NOMO-1 treated with dmso at 0.1 percent for 144 hours (cell line): ENCODE results near the gene IL6ST.

Experiments
- DNase-seq: peaks from one replicate; lab custom pipeline; 2025; ENCODE audit not compliant: unreplicated experiment; lab: John Stamatoyannopoulos, UW

The IL6ST gene

GRCh38 chr5:55897905-55898304 is 96.9 kb downstream of the IL6ST start:
- DNase-seq, result no peak

- DNase-seq, result no peak
Measured at GRCh38 chr5:55897206-55897894, 97.4 kb downstream of the IL6ST start.

GRCh38 chr5:55896663-55897062 is 98.1 kb downstream of the IL6ST start:
- DNase-seq, result no peak

- DNase-seq, result no peak
Measured at GRCh38 chr5:55896238-55896637, 98.5 kb downstream of the IL6ST start.

GRCh38 chr5:55895346-55895745 is 99.4 kb downstream of the IL6ST start:
- DNase-seq, result no peak

GRCh38 chr5:55894135-55894534 is 100.6 kb downstream of the IL6ST start:
- no peak for DNase-seq

- no peak for DNase-seq
Measured at GRCh38 chr5:55892479-55892878, 102.3 kb downstream of the IL6ST start.

- no peak for DNase-seq
Measured at GRCh38 chr5:55888205-55888604, 106.6 kb downstream of the IL6ST start.

GRCh38 chr5:55885359-55885758 is 109.4 kb downstream of the IL6ST start:
- no peak for DNase-seq
